A673 (cell line): ENCODE data around the gene NR2C2.

Source experiments
- EZH2 ChIP-seq: fragments of 200-600 bp; sonication (generic); IDR thresholded peaks from 2 replicates; pipeline ENCODE4 v1.6.1; 2017; ENCODE audit warnings: borderline replicate concordance, low read depth, mild to moderate bottlenecking, mixed read lengths, antibody characterized with exemption, low read length; ENCODE audit not compliant: poor library complexity, severe bottlenecking
- TF ChIP-seq, protein P1 (sequence below): fragments of 300-800, 200-600 bp; sonication (generic); conservative IDR thresholded peaks from 2 replicates; pipeline ENCODE4 v1.5.1; 2017; ENCODE audit warnings: low read depth, mild to moderate bottlenecking, antibody characterized with exemption, low read length, moderate library complexity, mixed read lengths

DNA sequence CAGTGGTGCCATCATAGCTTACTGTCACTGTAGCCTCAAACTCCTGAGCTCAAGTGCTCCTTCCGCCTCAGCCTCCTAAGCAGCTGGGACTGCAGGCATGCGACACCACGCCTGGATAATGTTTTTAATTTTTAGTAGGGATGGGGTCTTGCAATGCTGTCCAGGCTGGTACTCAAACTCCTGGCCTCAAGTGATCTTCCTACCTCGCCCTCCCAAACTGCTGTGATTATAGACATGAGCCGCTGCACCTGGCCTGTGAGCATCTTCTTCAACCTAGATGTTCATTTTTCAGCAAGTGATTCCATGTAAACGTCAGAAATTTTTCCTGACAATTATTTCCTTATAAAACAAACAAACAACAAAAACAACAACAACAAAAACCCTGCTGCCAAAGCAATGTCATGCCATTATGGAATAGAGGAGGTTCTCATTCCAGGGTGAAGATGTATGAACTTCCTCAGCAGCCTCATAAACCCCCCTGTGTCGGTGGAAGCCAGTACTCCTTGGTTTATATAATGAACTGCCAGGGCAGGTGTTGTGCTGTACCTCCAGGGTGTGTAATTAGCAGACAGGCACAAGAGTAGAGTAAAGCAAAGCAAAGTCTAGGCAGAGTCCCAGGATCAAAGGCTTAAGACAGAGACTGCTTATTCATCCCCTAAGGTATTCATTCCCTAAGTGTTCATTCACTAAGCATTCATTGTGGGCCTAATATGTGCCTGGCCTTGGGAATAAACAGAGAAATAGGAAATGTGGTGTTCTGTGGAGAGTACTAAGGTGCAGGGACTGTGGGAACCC is 44.6 kb downstream of the NR2C2 start:
- TF ChIP-seq, protein P1, sequence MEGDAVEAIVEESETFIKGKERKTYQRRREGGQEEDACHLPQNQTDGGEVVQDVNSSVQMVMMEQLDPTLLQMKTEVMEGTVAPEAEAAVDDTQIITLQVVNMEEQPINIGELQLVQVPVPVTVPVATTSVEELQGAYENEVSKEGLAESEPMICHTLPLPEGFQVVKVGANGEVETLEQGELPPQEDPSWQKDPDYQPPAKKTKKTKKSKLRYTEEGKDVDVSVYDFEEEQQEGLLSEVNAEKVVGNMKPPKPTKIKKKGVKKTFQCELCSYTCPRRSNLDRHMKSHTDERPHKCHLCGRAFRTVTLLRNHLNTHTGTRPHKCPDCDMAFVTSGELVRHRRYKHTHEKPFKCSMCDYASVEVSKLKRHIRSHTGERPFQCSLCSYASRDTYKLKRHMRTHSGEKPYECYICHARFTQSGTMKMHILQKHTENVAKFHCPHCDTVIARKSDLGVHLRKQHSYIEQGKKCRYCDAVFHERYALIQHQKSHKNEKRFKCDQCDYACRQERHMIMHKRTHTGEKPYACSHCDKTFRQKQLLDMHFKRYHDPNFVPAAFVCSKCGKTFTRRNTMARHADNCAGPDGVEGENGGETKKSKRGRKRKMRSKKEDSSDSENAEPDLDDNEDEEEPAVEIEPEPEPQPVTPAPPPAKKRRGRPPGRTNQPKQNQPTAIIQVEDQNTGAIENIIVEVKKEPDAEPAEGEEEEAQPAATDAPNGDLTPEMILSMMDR: no peak
- no peak for TF ChIP-seq EZH2
